Measurements from ENCODE around the gene PSAP. TPM values are rescaled to one million over a fixed set of nuclear protein-coding genes. Genes with fewer than 3 reads are reported as not detected.

The PSAP gene
- total and polyA plus RNA-seq, 11 donors, result 454 to 2,171 (median 1,616) TPM

- no peaks in the 10 kb centered on the region for H3K27me3 ChIP-seq
- DNase-seq, result no peak
- H3K4me3 ChIP-seq, result peak overlapping the region in 1 of 12 donors; percentile 90
- H3K9me3 ChIP-seq, result no peaks in the 10 kb centered on the region
- intact Hi-C loops (cut with DNase I), result no loop called here
- TF ChIP-seq CTCF (IDR thresholded peaks at IDR 0.05) (no peak), POLR2A (IDR thresholded peaks at IDR 0.05) (no peak)
- H3K27ac ChIP-seq, result peak overlapping the region in 8 of 12 donors; percentile 2 to 97 (median 34)
- WGBS, 4 donors, result 53 to 74% (median 71%) methylated on average over 11 of the region's 11 CpGs
- peaks cover 0 to 7% (median 0%) of the 10 kb centered on the region in 9 donors for H3K36me3 ChIP-seq
- peaks cover 8 to 94% (median 73%) of the 10 kb centered on the region in 12 donors for H3K4me1 ChIP-seq
- ATAC-seq, result peak in 3 of 4 donors; percentile 31 to 40 (median 37)
These were observed 5.3 kb downstream of the PSAP start for GRCh38 chr10:71845410-71846405.

- Histone ChIP-seq H3K36me3 (peaks cover 0 to 7% (median 0%) of the 10 kb centered on the region in 9 donors), H3K9me3 (no peaks in the 10 kb centered on the region), H3K27me3 (no peaks in the 10 kb centered on the region), H3K4me1 (peaks cover 12 to 98% (median 78%) of the 10 kb centered on the region in 12 donors), H3K27ac (peak overlapping the region in 2 of 12 donors; percentile 7 to 97), H3K4me3 (peak overlapping the region in 1 of 12 donors; percentile 90)
- no peak for ATAC-seq
- 81 to 90% (median 86%) methylated on average over 2 of the region's 2 CpGs for WGBS, 4 donors
- intact Hi-C loops (cut with DNase I), result loop anchor here in 1 of 10 donors (5.0 kb wide), 1 partner anchor 53 kb away; no protein-coding TSS in a partner anchor
- TF ChIP-seq POLR2A (IDR thresholded peaks at IDR 0.05) (no peak), CTCF (IDR thresholded peaks at IDR 0.05) (no peak)
- DNase-seq, result no peak
These were observed 6.4 kb downstream of the PSAP start for GRCh38 chr10:71844695-71845094.

GRCh38 chr10:71844084-71844483, 7.0 kb downstream of the PSAP start:
- no peak overlapping the region for H3K4me3 ChIP-seq
- H3K9me3 ChIP-seq, result no peaks in the 10 kb centered on the region
- H3K27ac ChIP-seq, result peak overlapping the region in 5 of 12 donors; percentile 13 to 97 (median 36)
- H3K36me3 ChIP-seq, result peaks cover 0 to 7% (median 0%) of the 10 kb centered on the region in 9 donors
- intact Hi-C loops (cut with DNase I), result loop anchor here in 1 of 10 donors (5.0 kb wide), 1 partner anchor 53 kb away; no protein-coding TSS in a partner anchor
- no peaks in the 10 kb centered on the region for H3K27me3 ChIP-seq
- 35 to 44% (median 39%) methylated on average over 2 of the region's 2 CpGs for WGBS, 4 donors
- DNase-seq, result no peak
- peaks cover 17 to 100% (median 79%) of the 10 kb centered on the region in 12 donors for H3K4me1 ChIP-seq
- TF ChIP-seq CTCF (IDR thresholded peaks at IDR 0.05) (no peak), POLR2A (IDR thresholded peaks at IDR 0.05) (no peak)
- no peak for ATAC-seq
